ENCODE measurements around the gene KIF3A. TPM values are rescaled to one million over a fixed set of nuclear protein-coding genes. Genes with fewer than 3 reads are reported as not detected.

Gene KIF3A
- total RNA-seq, 1 donor from 2014 or later, result 10.6 TPM

GRCh38 chr5:132781029-132781428 lies 43.7 kb upstream of the KIF3A start:
- no peak for DNase-seq (ENCODE audit: low read depth)
- no peak for TF ChIP-seq CTCF (IDR thresholded peaks at IDR 0.05; ENCODE audit: insufficient read depth, low read length, poor library complexity, severe bottlenecking)
- Histone ChIP-seq H3K36me3 (ENCODE audit: control insufficient read depth, insufficient read depth, low read length) (no peaks in the 10 kb centered on the region), H3K27me3 (ENCODE audit: control insufficient read depth, insufficient read depth, low read length) (no peaks in the 10 kb centered on the region), H3K4me3 (ENCODE audit: low read depth, low read length) (no peak overlapping the region)

GRCh38 chr5:132780577-132780976 lies 43.2 kb upstream of the KIF3A start:
- TF ChIP-seq CTCF (IDR thresholded peaks at IDR 0.05; ENCODE audit: insufficient read depth, low read length, poor library complexity, severe bottlenecking), result no peak
- no peaks in the 10 kb centered on the region for H3K36me3 ChIP-seq (ENCODE audit: control insufficient read depth, insufficient read depth, low read length)
- no peaks in the 10 kb centered on the region for H3K27me3 ChIP-seq (ENCODE audit: control insufficient read depth, insufficient read depth, low read length)
- no peak for DNase-seq (ENCODE audit: low read depth)
- H3K4me3 ChIP-seq (ENCODE audit: low read depth, low read length), result no peak overlapping the region

- no peak for DNase-seq (ENCODE audit: low read depth)
- TF ChIP-seq CTCF (IDR thresholded peaks at IDR 0.05; ENCODE audit: insufficient read depth, low read length, poor library complexity, severe bottlenecking), result no peak
- Histone ChIP-seq H3K4me3 (ENCODE audit: low read depth, low read length) (no peak overlapping the region), H3K36me3 (ENCODE audit: control insufficient read depth, insufficient read depth, low read length) (no peaks in the 10 kb centered on the region), H3K27me3 (ENCODE audit: control insufficient read depth, insufficient read depth, low read length) (no peaks in the 10 kb centered on the region)
These were observed 42.6 kb upstream of the KIF3A start for GRCh38 chr5:132779961-132780360.

- no peaks in the 10 kb centered on the region for H3K27me3 ChIP-seq (ENCODE audit: control insufficient read depth, insufficient read depth, low read length)
- no peaks in the 10 kb centered on the region for H3K36me3 ChIP-seq (ENCODE audit: control insufficient read depth, insufficient read depth, low read length)
- DNase-seq (ENCODE audit: low read depth), result no peak
- no peak overlapping the region for H3K4me3 ChIP-seq (ENCODE audit: low read depth, low read length)
- TF ChIP-seq CTCF (IDR thresholded peaks at IDR 0.05; ENCODE audit: insufficient read depth, low read length, poor library complexity, severe bottlenecking), result no peak
These were observed 41.5 kb upstream of the KIF3A start for GRCh38 chr5:132778856-132779255.

- TF ChIP-seq CTCF (IDR thresholded peaks at IDR 0.05; ENCODE audit: insufficient read depth, low read length, poor library complexity, severe bottlenecking), result no peak
- no peak for DNase-seq (ENCODE audit: low read depth)
- Histone ChIP-seq H3K27me3 (ENCODE audit: control insufficient read depth, insufficient read depth, low read length) (no peaks in the 10 kb centered on the region), H3K36me3 (ENCODE audit: control insufficient read depth, insufficient read depth, low read length) (no peaks in the 10 kb centered on the region), H3K4me3 (ENCODE audit: low read depth, low read length) (peak overlapping the region; percentile 85)
These were observed 40.8 kb upstream of the KIF3A start for GRCh38 chr5:132778129-132778528.

GRCh38 chr5:132777209-132778069 lies 40.1 kb upstream of the KIF3A start, which contains the start of gene SEPTIN8:
TSS of gene SEPTIN8 (minus strand) at chr5:132777239. CDS start at chr5:132777137, 102 bp downstream.
- peak within 1 kb of the TSS; percentile 85 for H3K4me3 ChIP-seq (ENCODE audit: low read depth, low read length)
- no peak for TF ChIP-seq CTCF (IDR thresholded peaks at IDR 0.05; ENCODE audit: insufficient read depth, low read length, poor library complexity, severe bottlenecking)
- no peaks in the 10 kb centered on the region for H3K27me3 ChIP-seq (ENCODE audit: control insufficient read depth, insufficient read depth, low read length)
- no peaks in the 10 kb centered on the region for H3K36me3 ChIP-seq (ENCODE audit: control insufficient read depth, insufficient read depth, low read length)
- no peak for DNase-seq (ENCODE audit: low read depth)

Data from kidney epithelial cell (primary cell).